Muscle of back (tissue), 11 donors: ENCODE measurements around the gene ERGIC2. TPM values are rescaled to one million over a fixed set of nuclear protein-coding genes. Genes with fewer than 3 reads are reported as not detected.

ENCODE experiments used
- DNase-seq, 3 donors: peaks; one replicate each; pipeline versions ENCODE4 v3.0.0 to v3.0.0-alpha.2; 2013
- polyA plus RNA-seq, 10 donors: library from polyadenylated mRNA; unstranded; fragments of 120-200 nt; gene quantifications; one replicate each; pipeline ENCODE4 v1.2.1, GENCODE V29; 2013; ENCODE audit not compliant: insufficient read length in 10 of 10

Gene ERGIC2
- polyA plus RNA-seq, 10 donors, result 63.4 to 81.5 (median 68.7) TPM

GRCh38 chr12:29382251-29382650, 1.3 kb upstream of the ERGIC2 start:
- no peak for DNase-seq

- no peak for DNase-seq
These were observed 4.9 kb downstream of the ERGIC2 start for GRCh38 chr12:29376118-29376517.

GRCh38 chr12:29374913-29375312, 6.1 kb downstream of the ERGIC2 start:
- no peak for DNase-seq

GRCh38 chr12:29374012-29374411, 7.0 kb downstream of the ERGIC2 start:
- no peak for DNase-seq

GRCh38 chr12:29365091-29365490, 15.9 kb downstream of the ERGIC2 start:
- DNase-seq, result no peak

- no peak for DNase-seq
These were observed 26.0 kb downstream of the ERGIC2 start for GRCh38 chr12:29354954-29355353.

GRCh38 chr12:29350080-29350479, 30.9 kb downstream of the ERGIC2 start:
- peak; percentile 13 to 23 (median 17) for DNase-seq

GRCh38 chr12:29346769-29347421, 34.1 kb downstream of the ERGIC2 start:
- no peak for DNase-seq

- DNase-seq, result no peak
These were observed 37.8 kb downstream of the ERGIC2 start for GRCh38 chr12:29343022-29343799.

GRCh38 chr12:29337325-29337724, 43.6 kb downstream of the ERGIC2 start:
- no peak for DNase-seq

- no peak for DNase-seq
These were observed 46.0 kb downstream of the ERGIC2 start for GRCh38 chr12:29334937-29335336.

GRCh38 chr12:29333178-29333577, 47.8 kb downstream of the ERGIC2 start:
- no peak for DNase-seq

GRCh38 chr12:29329411-29329810, 51.6 kb downstream of the ERGIC2 start:
- no peak for DNase-seq

- DNase-seq, result no peak
These were observed 58.8 kb downstream of the ERGIC2 start for GRCh38 chr12:29322157-29322556.

GRCh38 chr12:29320295-29321085, 60.5 kb downstream of the ERGIC2 start:
- peak in 1 of 3 donors; percentile 50 for DNase-seq

- DNase-seq, result peak; percentile 49 to 72 (median 66)
These were observed 63.2 kb downstream of the ERGIC2 start for GRCh38 chr12:29317556-29318363.

GRCh38 chr12:29316752-29317151, 64.2 kb downstream of the ERGIC2 start:
- DNase-seq, result peak in 2 of 3 donors; percentile 8 to 27

- DNase-seq, result peak in 2 of 3 donors; percentile 25 to 40
These were observed 66.6 kb downstream of the ERGIC2 start for GRCh38 chr12:29314416-29314815.

GRCh38 chr12:29310899-29311298, 70.1 kb downstream of the ERGIC2 start:
- no peak for DNase-seq

- DNase-seq, result no peak
These were observed 71.6 kb downstream of the ERGIC2 start for GRCh38 chr12:29309320-29309902.

GRCh38 chr12:29306682-29307081, 74.3 kb downstream of the ERGIC2 start:
- DNase-seq, result no peak
